ENCODE measurements around the gene PLCL1. TPM values are rescaled to one million over a fixed set of nuclear protein-coding genes. Genes with fewer than 3 reads are reported as not detected.

The PLCL1 gene
- total RNA-seq, 4 donors from 2014 or later = 6.6 to 10.8 (median 8.3) TPM

GRCh38 chr2:197944416-197945096, 140.2 kb downstream of the PLCL1 start:
- TF ChIP-seq CTCF (IDR thresholded peaks at IDR 0.05; ENCODE audit: low read depth) = no peak

GRCh38 chr2:197946562-197946961, 142.2 kb downstream of the PLCL1 start:
- no peak for TF ChIP-seq CTCF (IDR thresholded peaks at IDR 0.05; ENCODE audit: low read depth)

GRCh38 chr2:197947219-197947757, 142.9 kb downstream of the PLCL1 start:
- TF ChIP-seq CTCF (IDR thresholded peaks at IDR 0.05; ENCODE audit: low read depth) = no peak

GRCh38 chr2:197949224-197949623, 144.8 kb downstream of the PLCL1 start:
- no peak for TF ChIP-seq CTCF (IDR thresholded peaks at IDR 0.05; ENCODE audit: low read depth)

GRCh38 chr2:197950006-197950405, 145.6 kb downstream of the PLCL1 start:
- TF ChIP-seq CTCF (IDR thresholded peaks at IDR 0.05; ENCODE audit: low read depth) = no peak

GRCh38 chr2:197950724-197951123, 146.3 kb downstream of the PLCL1 start:
- TF ChIP-seq CTCF (IDR thresholded peaks at IDR 0.05; ENCODE audit: low read depth) = no peak

GRCh38 chr2:197952540-197953202, 148.3 kb downstream of the PLCL1 start:
- no peak for TF ChIP-seq CTCF (IDR thresholded peaks at IDR 0.05; ENCODE audit: low read depth)
